ENCODE data around the gene KCTD5.

DNA sequence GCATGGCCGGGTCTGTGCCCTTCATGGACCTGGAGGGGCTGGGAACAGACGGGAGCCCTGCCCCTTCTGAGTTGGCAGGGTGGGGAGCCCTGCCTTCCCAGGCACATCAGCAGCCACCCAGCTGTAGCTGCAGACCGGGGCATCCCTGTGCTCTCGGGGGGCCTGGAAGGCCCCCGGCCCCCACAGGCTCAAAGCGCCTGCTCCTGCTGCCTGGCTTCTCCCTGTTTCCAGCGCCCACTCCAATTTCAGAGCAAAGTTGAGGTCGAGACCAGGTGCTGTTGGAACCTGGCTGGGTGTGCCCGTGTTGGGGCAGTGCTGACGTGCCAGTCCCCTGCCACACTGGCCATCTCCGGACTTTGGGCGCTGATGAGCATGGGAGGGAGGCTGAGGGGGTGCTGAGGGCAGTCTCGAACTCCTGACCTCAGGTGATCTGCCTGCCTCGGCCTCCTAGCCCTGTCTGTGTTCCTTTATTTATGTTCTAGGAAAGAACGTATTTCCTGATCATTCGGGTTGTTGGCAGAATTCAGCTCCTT is 42.6 kb downstream of the KCTD5 start:
- TF ChIP-seq, protein P1, sequence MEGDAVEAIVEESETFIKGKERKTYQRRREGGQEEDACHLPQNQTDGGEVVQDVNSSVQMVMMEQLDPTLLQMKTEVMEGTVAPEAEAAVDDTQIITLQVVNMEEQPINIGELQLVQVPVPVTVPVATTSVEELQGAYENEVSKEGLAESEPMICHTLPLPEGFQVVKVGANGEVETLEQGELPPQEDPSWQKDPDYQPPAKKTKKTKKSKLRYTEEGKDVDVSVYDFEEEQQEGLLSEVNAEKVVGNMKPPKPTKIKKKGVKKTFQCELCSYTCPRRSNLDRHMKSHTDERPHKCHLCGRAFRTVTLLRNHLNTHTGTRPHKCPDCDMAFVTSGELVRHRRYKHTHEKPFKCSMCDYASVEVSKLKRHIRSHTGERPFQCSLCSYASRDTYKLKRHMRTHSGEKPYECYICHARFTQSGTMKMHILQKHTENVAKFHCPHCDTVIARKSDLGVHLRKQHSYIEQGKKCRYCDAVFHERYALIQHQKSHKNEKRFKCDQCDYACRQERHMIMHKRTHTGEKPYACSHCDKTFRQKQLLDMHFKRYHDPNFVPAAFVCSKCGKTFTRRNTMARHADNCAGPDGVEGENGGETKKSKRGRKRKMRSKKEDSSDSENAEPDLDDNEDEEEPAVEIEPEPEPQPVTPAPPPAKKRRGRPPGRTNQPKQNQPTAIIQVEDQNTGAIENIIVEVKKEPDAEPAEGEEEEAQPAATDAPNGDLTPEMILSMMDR (IDR thresholded peaks at IDR 0.05 in 2 of 3, conservative IDR thresholded peaks at IDR 0.05 in 1 of 3; ENCODE audit: borderline replicate concordance in 1 of 3, insufficient read depth in 1 of 3, low read depth in 2 of 3, low read length in 2 of 3) = no peak
- TF ChIP-seq EZH2 (IDR thresholded peaks at IDR 0.05) (no peak), ZNF274 (IDR thresholded peaks at IDR 0.05; ENCODE audit: low read depth, low read length) (no peak), SP1 (IDR thresholded peaks at IDR 0.05; ENCODE audit: low read depth) (no peak), POLR2A (IDR thresholded peaks at IDR 0.05; ENCODE audit: borderline replicate concordance, extremely low read depth, insufficient read depth, insufficient read length) (no peak), SIN3A (IDR thresholded peaks at IDR 0.05; ENCODE audit: low read depth) (no peak), CEBPB (IDR thresholded peaks at IDR 0.05; ENCODE audit: low read depth) (no peak), TCF7L2 (IDR thresholded peaks at IDR 0.05; ENCODE audit: borderline replicate concordance, extremely low read depth, insufficient read depth, insufficient read length) (no peak), EGR1 (IDR thresholded peaks at IDR 0.05; ENCODE audit: low read depth) (no peak)
- TF ChIP-seq, protein P2, sequence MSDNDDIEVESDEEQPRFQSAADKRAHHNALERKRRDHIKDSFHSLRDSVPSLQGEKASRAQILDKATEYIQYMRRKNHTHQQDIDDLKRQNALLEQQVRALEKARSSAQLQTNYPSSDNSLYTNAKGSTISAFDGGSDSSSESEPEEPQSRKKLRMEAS (IDR thresholded peaks at IDR 0.05) = no peak
